MM.1S (cell line): Measurements from ENCODE around the gene IFRD1.

Experiments
- EZH2 ChIP-seq: fragments of 300-600 bp; sonication (generic); optimal IDR thresholded peaks from 2 replicates; pipeline ENCODE3; 2017; ENCODE audit warnings: low read depth, mild to moderate bottlenecking, antibody characterized with exemption, low read length, mixed read lengths
- TF ChIP-seq, protein P1 (sequence below): fragments of 300-600 bp; sonication (generic); IDR thresholded peaks from 2 replicates; pipeline ENCODE4 v1.5.1; 2016; ENCODE audit warnings: antibody characterized with exemption, low read length, mixed read lengths

DNA sequence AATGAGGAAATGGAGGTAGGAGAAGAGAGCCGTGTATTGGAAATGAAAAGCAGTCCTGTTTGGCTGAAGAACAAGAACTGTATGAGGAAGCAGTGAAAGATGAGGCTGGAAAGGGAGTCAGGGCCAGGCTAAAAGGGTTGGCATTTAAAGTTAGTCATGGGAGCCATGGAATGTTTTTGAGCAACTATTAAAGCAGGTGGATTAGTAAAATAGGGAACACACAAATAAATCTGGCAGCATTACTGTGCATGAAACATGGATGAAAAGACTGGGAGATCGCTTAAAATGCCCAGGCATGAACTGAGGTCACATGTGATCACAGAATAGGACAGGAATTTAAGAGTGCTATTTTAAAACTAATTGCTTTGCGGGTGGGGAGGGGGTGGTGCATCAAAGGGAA lies 1.4 kb upstream of the IFRD1 start:
- TF ChIP-seq, protein P1, sequence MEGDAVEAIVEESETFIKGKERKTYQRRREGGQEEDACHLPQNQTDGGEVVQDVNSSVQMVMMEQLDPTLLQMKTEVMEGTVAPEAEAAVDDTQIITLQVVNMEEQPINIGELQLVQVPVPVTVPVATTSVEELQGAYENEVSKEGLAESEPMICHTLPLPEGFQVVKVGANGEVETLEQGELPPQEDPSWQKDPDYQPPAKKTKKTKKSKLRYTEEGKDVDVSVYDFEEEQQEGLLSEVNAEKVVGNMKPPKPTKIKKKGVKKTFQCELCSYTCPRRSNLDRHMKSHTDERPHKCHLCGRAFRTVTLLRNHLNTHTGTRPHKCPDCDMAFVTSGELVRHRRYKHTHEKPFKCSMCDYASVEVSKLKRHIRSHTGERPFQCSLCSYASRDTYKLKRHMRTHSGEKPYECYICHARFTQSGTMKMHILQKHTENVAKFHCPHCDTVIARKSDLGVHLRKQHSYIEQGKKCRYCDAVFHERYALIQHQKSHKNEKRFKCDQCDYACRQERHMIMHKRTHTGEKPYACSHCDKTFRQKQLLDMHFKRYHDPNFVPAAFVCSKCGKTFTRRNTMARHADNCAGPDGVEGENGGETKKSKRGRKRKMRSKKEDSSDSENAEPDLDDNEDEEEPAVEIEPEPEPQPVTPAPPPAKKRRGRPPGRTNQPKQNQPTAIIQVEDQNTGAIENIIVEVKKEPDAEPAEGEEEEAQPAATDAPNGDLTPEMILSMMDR, result no peak
- no peak for TF ChIP-seq EZH2
